HG02943 (cell line): ENCODE measurements around the gene APOA5.

Experiments used
- ATAC-seq: cut with Tn5 transposase; IDR thresholded peaks from one replicate; pipeline ENCODE4 v1.9.1; 2021; ENCODE audit warnings: mild to moderate bottlenecking, low read depth, moderate library complexity; ENCODE audit not compliant: unreplicated experiment

The APOA5 gene

GRCh38 chr11:116828632-116829524 is 37.2 kb upstream of the APOA5 start:
- ATAC-seq = no peak

GRCh38 chr11:116827461-116827860 is 35.8 kb upstream of the APOA5 start:
- no peak for ATAC-seq

- no peak for ATAC-seq
These were observed 35.2 kb upstream of the APOA5 start for GRCh38 chr11:116826751-116827431.

- ATAC-seq = no peak
These were observed 34.4 kb upstream of the APOA5 start for GRCh38 chr11:116825854-116826750.

- ATAC-seq = no peak
These were observed 33.8 kb upstream of the APOA5 start for GRCh38 chr11:116825434-116825833.

GRCh38 chr11:116823031-116823843 is 31.6 kb upstream of the APOA5 start, which contains the start of gene APOA4:
TSS of gene APOA4 (minus strand) at chr11:116823304. CDS start at chr11:116823191, 113 bp downstream.
- no peak for ATAC-seq

GRCh38 chr11:116822575-116822974 is 30.9 kb upstream of the APOA5 start:
- ATAC-seq = no peak

- ATAC-seq = no peak
These were observed 29.6 kb upstream of the APOA5 start for GRCh38 chr11:116821050-116821918.

- ATAC-seq = no peak
These were observed 27.4 kb upstream of the APOA5 start for GRCh38 chr11:116819049-116819448.

GRCh38 chr11:116814502-116814901 is 22.8 kb upstream of the APOA5 start:
- no peak for ATAC-seq

- ATAC-seq = no peak
These were observed 22.2 kb upstream of the APOA5 start for GRCh38 chr11:116813781-116814471.

- no peak for ATAC-seq
These were observed 21.5 kb upstream of the APOA5 start for GRCh38 chr11:116813170-116813569.

GRCh38 chr11:116812109-116812508 is 20.4 kb upstream of the APOA5 start:
- no peak for ATAC-seq

GRCh38 chr11:116811194-116811593 is 19.5 kb upstream of the APOA5 start:
- no peak for ATAC-seq

GRCh38 chr11:116808262-116809175 is 16.8 kb upstream of the APOA5 start:
- no peak for ATAC-seq

GRCh38 chr11:116807601-116808261 is 16.1 kb upstream of the APOA5 start:
- no peak for ATAC-seq

GRCh38 chr11:116804001-116804400 is 12.3 kb upstream of the APOA5 start:
- no peak for ATAC-seq
